Testis (tissue), 2 donors: Measurements from ENCODE around the gene IGF2R.

ENCODE experiments used
- POLR2A ChIP-seq: fragments of 450-650 bp; IDR thresholded peaks from one replicate; pipeline ENCODE4 v1.6.1; 2017; ENCODE audit warnings: antibody characterized with exemption, mild to moderate bottlenecking, moderate library complexity
- TF ChIP-seq, protein P1 (sequence below), 3 experiments: fragments of 450-650 bp in 2 of 3; fragments of 200-600 bp in 1 of 3; sonication (generic) in 1 of 3; IDR thresholded peaks; one replicate each; pipeline ENCODE4 v1.5.1; 2016 to 2019; ENCODE audit warnings: antibody characterized with exemption in 3 of 3, mild to moderate bottlenecking in 2 of 3, moderate library complexity in 1 of 3

DNA sequence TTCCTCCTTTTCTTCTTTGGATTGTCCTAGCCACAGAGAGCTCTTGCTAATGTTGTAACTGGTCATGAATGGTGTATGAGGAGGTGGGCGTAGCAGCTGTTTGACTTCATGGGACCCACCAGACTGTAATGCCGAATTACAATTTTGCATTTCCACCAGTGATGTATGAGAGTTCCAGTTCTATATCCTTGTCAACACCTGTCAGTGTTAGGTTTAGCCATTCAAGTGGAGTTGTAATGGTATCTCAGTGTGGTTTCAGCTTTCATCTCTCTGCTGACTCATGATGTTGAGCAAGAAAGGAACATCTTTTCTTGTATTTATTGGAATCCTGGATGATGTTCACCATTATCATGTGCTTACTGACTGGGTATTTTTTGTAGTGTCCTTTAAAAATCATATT lies 5.1 kb downstream of the IGF2R start:
- TF ChIP-seq, protein P1, sequence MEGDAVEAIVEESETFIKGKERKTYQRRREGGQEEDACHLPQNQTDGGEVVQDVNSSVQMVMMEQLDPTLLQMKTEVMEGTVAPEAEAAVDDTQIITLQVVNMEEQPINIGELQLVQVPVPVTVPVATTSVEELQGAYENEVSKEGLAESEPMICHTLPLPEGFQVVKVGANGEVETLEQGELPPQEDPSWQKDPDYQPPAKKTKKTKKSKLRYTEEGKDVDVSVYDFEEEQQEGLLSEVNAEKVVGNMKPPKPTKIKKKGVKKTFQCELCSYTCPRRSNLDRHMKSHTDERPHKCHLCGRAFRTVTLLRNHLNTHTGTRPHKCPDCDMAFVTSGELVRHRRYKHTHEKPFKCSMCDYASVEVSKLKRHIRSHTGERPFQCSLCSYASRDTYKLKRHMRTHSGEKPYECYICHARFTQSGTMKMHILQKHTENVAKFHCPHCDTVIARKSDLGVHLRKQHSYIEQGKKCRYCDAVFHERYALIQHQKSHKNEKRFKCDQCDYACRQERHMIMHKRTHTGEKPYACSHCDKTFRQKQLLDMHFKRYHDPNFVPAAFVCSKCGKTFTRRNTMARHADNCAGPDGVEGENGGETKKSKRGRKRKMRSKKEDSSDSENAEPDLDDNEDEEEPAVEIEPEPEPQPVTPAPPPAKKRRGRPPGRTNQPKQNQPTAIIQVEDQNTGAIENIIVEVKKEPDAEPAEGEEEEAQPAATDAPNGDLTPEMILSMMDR (IDR thresholded peaks at IDR 0.05), result no peak
- TF ChIP-seq POLR2A, result no peak
